Endothelial cell of umbilical vein (primary cell): ENCODE measurements around the gene RFWD3. TPM values are rescaled to one million over a fixed set of nuclear protein-coding genes. Genes with fewer than 3 reads are reported as not detected.

ENCODE experiments used
- BruUV-seq: library from RNA; stranded (reverse); fragments of 400-500 nt; replicated peaks from 2 replicates; lab custom pipeline; 2021; lab: Mats Ljungman, UMichigan
- CTCF ChIA-PET: fragments of 300-600, 350-600 bp; sonication (Branson Sonifier 250); formaldehyde crosslinking; loops from one replicate; lab custom pipeline; 2021; ENCODE audit warnings: antibody characterized with exemption, inconsistent platforms; lab: Charles Lee
- POLR2A ChIA-PET: fragments of 300-600, 350-600 bp; sonication (Branson Sonifier 250); formaldehyde crosslinking; loops from one replicate; lab custom pipeline; 2021; ENCODE audit warnings: antibody characterized with exemption, inconsistent platforms; lab: Charles Lee
- DNase-seq: peaks from one replicate; pipeline ENCODE4 v3.0.0-alpha.2; 2011; ENCODE audit warnings: low read depth, low spot score
- FAIRE-seq: peaks from 2 replicates; lab custom pipeline; 2011; peaks lifted over from hg19 to GRCh38; lab: Jason Lieb, UNC
- H2AFZ ChIP-seq: 2 replicates; pipeline ENCODE4 v1.6.0; 2012; ENCODE audit warnings: low read depth, low read length, control low read depth, inconsistent platforms
- H3K27ac ChIP-seq: 2 replicates; pipeline ENCODE4 v1.5.1; 2011; ENCODE audit warnings: low read depth, mild to moderate bottlenecking, control low read depth, low read length, moderate library complexity; ENCODE audit not compliant: insufficient read depth
- H3K27me3 ChIP-seq, 2 experiments: 2 replicates each; pipeline versions ENCODE4 v1.6.0 to v1.6.1; 2011; ENCODE audit warnings: low read length in 2 of 2, mixed read lengths in 1 of 2; ENCODE audit not compliant: control insufficient read depth in 2 of 2, insufficient read depth in 2 of 2
- H3K36me3 ChIP-seq, 2 experiments: 2 replicates in 1 of 2; 3 replicates in 1 of 2; pipeline ENCODE4 v1.5.1; 2011; ENCODE audit warnings: low read length in 2 of 2, mild to moderate bottlenecking in 1 of 2, moderate library complexity in 1 of 2; ENCODE audit not compliant: control insufficient read depth in 2 of 2, insufficient read depth in 2 of 2; ENCODE audit errors: extremely low read depth in 1 of 2
- H3K4me1 ChIP-seq: 3 replicates; pipeline ENCODE4 v1.5.1; 2011; ENCODE audit warnings: mild to moderate bottlenecking, low read length; ENCODE audit not compliant: control insufficient read depth, insufficient read depth; ENCODE audit errors: extremely low read depth
- H3K4me2 ChIP-seq: 2 replicates; pipeline ENCODE4 v1.6.1; 2011; ENCODE audit warnings: low read length, control low read depth, mixed read lengths; ENCODE audit not compliant: insufficient read depth
- H3K4me3 ChIP-seq, 3 experiments: fragments of 200-600 bp in 1 of 3; sonication (generic), shearing (Covaris generic) in 1 of 3; replicated peaks in 1 of 3; 2 replicates each; pipeline ENCODE4 v1.5.1; 2011 to 2016; ENCODE audit warnings: control low read depth in 3 of 3, low read length in 3 of 3, mild to moderate bottlenecking in 2 of 3, inconsistent platforms in 1 of 3, low read depth in 1 of 3, moderate library complexity in 1 of 3; ENCODE audit not compliant: insufficient read depth in 1 of 3
- H3K79me2 ChIP-seq: 2 replicates; pipeline ENCODE4 v1.6.0; 2012; ENCODE audit warnings: low read length, inconsistent platforms; ENCODE audit not compliant: control insufficient read depth, insufficient read depth
- H3K9ac ChIP-seq: replicated peaks from 2 replicates; pipeline ENCODE3; 2011; ENCODE audit warnings: low read length, control low read depth; ENCODE audit not compliant: insufficient read depth; ENCODE audit errors: extremely low read depth
- H3K9me1 ChIP-seq: replicated peaks from 3 replicates; pipeline ENCODE4 v1.6.0; 2011; ENCODE audit warnings: mild to moderate bottlenecking, low read length; ENCODE audit not compliant: control insufficient read depth, insufficient read depth; ENCODE audit errors: extremely low read depth
- H3K9me3 ChIP-seq: replicated peaks from 2 replicates; pipeline ENCODE4 v1.5.1; 2012; ENCODE audit warnings: low read length, inconsistent platforms; ENCODE audit not compliant: control insufficient read depth, insufficient read depth
- H4K20me1 ChIP-seq: replicated peaks from 2 replicates; pipeline ENCODE3; 2011; ENCODE audit warnings: mild to moderate bottlenecking, low read length; ENCODE audit not compliant: control insufficient read depth, insufficient read depth; ENCODE audit errors: extremely low read depth
- EZH2 ChIP-seq: IDR thresholded peaks from 2 replicates; pipeline ENCODE4 v1.6.1; 2012; ENCODE audit warnings: borderline replicate concordance, low read depth, mild to moderate bottlenecking, moderate library complexity, low read length, inconsistent platforms; ENCODE audit not compliant: severe bottlenecking
- FOS ChIP-seq: IDR thresholded peaks from 2 replicates; pipeline ENCODE4 v1.6.1; 2011; ENCODE audit warnings: mild to moderate bottlenecking, low read length, moderate library complexity, borderline replicate concordance; ENCODE audit not compliant: insufficient read depth
- GATA2 ChIP-seq: IDR thresholded peaks from 2 replicates; pipeline ENCODE4 v1.7.0; 2011; ENCODE audit warnings: low read depth, mild to moderate bottlenecking, moderate library complexity, mixed read lengths, low read length; ENCODE audit not compliant: insufficient read length, insufficient read depth
- JUN ChIP-seq: IDR thresholded peaks from 2 replicates; pipeline ENCODE4 v1.6.1; 2011; ENCODE audit warnings: borderline replicate concordance, low read depth; ENCODE audit not compliant: insufficient read length, insufficient read depth
- MYC ChIP-seq: IDR thresholded peaks from one replicate; pipeline ENCODE4 v1.6.1; 2011; ENCODE audit warnings: mild to moderate bottlenecking, low read depth, low read length
- POLR2A ChIP-seq: IDR thresholded peaks from 2 replicates; pipeline ENCODE4 v1.6.1; 2012; ENCODE audit warnings: low read depth, mild to moderate bottlenecking, control low read depth, low read length
- POLR2AphosphoS5 ChIP-seq: IDR thresholded peaks from 2 replicates; pipeline ENCODE4 v1.6.1; 2012; ENCODE audit warnings: low read depth, mild to moderate bottlenecking, control low read depth, low read length, moderate library complexity; ENCODE audit not compliant: insufficient read depth
- dilution Hi-C: fragments of 300-500 bp; cut with MboI; formaldehyde crosslinking; loops from one replicate; pipeline ENCODE4 v1.15.0; 2019; ENCODE audit warnings: low sequenced_read_pairs; ENCODE audit not compliant: extremely low pct_ligation_motif_present
- intact Hi-C: fragments of 100-400 bp; cut with micrococcal nuclease; formaldehyde crosslinking; loops from one replicate; pipeline ENCODE4 v1.10.0; 2022
- polyA plus RNA-seq, 4 experiments: library from polyadenylated mRNA; depleted of rRNA in 3 of 4; stranded (reverse) in 3 of 4; unstranded in 1 of 4; fragments of >200 nt; gene quantifications; 2 replicates each; pipeline versions ENCODE4 v1.2.1 to v1.2.3, GENCODE V29; 2011 to 2012; ENCODE audit warnings: missing spikeins in 1 of 4
- total RNA-seq: library from RNA; stranded (reverse); gene quantifications from 2 replicates; pipeline ENCODE4 v1.2.3, GENCODE V29; 2021
- TF ChIP-seq, protein P1 (sequence below): IDR thresholded peaks from 2 replicates; pipeline ENCODE4 v1.6.1; 2011; ENCODE audit not compliant: insufficient read depth, insufficient read length
- TF ChIP-seq, protein P2 (sequence below), 2 donors: IDR thresholded peaks; 1 replicate in 1 of 2; 2 replicates in 1 of 2; pipeline ENCODE4 v1.5.1; 2011; ENCODE audit warnings: low read length in 2 of 2, mild to moderate bottlenecking in 2 of 2, moderate library complexity in 2 of 2, control low read depth in 1 of 2, inconsistent platforms in 1 of 2, low read depth in 1 of 2; ENCODE audit not compliant: insufficient read depth in 1 of 2; ENCODE audit errors: extremely low read depth in 1 of 2

RFWD3 gene
- total and polyA plus RNA-seq, 2 donors (not counting 3 experiments of a cell fraction or from before 2014, with no cell fraction given) = 27.3 to 51.6 TPM

DNA sequence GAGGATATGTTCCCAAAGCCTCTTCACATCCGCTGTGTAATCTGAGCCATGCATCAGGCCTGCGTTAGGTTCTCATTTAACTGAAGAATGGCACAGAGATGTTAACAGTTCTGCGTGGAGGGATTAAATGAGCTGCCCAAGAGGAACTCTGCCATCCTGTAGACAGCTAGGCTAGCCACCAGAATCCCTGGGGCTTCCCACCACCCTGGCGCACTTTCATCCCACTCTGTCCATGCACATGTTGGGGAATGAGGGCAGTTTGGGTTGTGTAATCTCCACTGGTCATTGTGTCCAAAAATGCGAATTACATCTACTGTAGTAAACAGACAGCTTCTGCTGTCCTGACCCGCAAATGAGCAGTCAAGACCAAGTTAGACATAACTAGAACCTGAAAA lies 58.7 kb downstream of the RFWD3 start:
- TF ChIP-seq POLR2A (no peak), JUN (no peak), FOS (no peak), POLR2AphosphoS5 (no peak), MYC (no peak), EZH2 (no peak), GATA2 (no peak)
- TF ChIP-seq, protein P1, sequence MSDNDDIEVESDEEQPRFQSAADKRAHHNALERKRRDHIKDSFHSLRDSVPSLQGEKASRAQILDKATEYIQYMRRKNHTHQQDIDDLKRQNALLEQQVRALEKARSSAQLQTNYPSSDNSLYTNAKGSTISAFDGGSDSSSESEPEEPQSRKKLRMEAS = no peak
- TF ChIP-seq, protein P2, sequence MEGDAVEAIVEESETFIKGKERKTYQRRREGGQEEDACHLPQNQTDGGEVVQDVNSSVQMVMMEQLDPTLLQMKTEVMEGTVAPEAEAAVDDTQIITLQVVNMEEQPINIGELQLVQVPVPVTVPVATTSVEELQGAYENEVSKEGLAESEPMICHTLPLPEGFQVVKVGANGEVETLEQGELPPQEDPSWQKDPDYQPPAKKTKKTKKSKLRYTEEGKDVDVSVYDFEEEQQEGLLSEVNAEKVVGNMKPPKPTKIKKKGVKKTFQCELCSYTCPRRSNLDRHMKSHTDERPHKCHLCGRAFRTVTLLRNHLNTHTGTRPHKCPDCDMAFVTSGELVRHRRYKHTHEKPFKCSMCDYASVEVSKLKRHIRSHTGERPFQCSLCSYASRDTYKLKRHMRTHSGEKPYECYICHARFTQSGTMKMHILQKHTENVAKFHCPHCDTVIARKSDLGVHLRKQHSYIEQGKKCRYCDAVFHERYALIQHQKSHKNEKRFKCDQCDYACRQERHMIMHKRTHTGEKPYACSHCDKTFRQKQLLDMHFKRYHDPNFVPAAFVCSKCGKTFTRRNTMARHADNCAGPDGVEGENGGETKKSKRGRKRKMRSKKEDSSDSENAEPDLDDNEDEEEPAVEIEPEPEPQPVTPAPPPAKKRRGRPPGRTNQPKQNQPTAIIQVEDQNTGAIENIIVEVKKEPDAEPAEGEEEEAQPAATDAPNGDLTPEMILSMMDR (IDR thresholded peaks at IDR 0.05; ENCODE audit: extremely low read depth in 1 of 2, insufficient read depth in 1 of 2, low read depth in 1 of 2, low read length in 2 of 2) = no peak
- no peak overlapping the region for H3K4me3 ChIP-seq
- no peak overlapping the region for H3K27ac ChIP-seq
- peak overlapping the region; percentile 100 for H2AFZ ChIP-seq
- peaks cover 26% of the 10 kb centered on the region for H3K4me1 ChIP-seq
- intact Hi-C loops (loop anchor here (2.0 to 5.0 kb wide), 3 partner anchors 106 to 311 kb away; partner anchors contain the start of gene PSMD7), dilution Hi-C loops (no loop called here)
- H3K9ac ChIP-seq = no peak overlapping the region
- ChIA-PET POLR2A (no interaction called here), CTCF (interaction anchor here (2.1 kb wide), 1 partner anchor 14 kb away, joined by 5 read pairs; no protein-coding TSS in a partner anchor)
- no peak overlapping the region for H3K4me2 ChIP-seq
- DNase-seq = no peak
- FAIRE-seq = no peak
- H3K9me1 ChIP-seq = no peaks in the 10 kb centered on the region
- H3K27me3 ChIP-seq = no peaks in the 10 kb centered on the region
- H3K79me2 ChIP-seq = peaks cover 37% of the 10 kb centered on the region
- no peaks in the 10 kb centered on the region for H3K9me3 ChIP-seq
- BruUV-seq = no TSS peak
- H3K36me3 ChIP-seq = no peaks in the 10 kb centered on the region
- no peaks in the 10 kb centered on the region for H4K20me1 ChIP-seq
